Mammary epithelial cell (primary cell): ENCODE results near the gene NDUFS5.
"Not testable (repeated sequence)": the region's sequence is repeated elsewhere in the genome, so short reads cannot be mapped to it uniquely, and the experiment has no call there.

Experiments used
- CTCF ChIP-seq, 2 donors: IDR thresholded peaks in 1 of 2; conservative IDR thresholded peaks in 1 of 2; 2 replicates each; pipeline ENCODE4 v1.5.1; 2011 to 2012; ENCODE audit warnings: inconsistent platforms in 2 of 2, low read length in 2 of 2, mild to moderate bottlenecking in 2 of 2, control low read depth in 1 of 2, low read depth in 1 of 2; ENCODE audit not compliant: insufficient read depth in 1 of 2; ENCODE audit errors: extremely low read depth in 1 of 2
- EZH2 ChIP-seq: IDR thresholded peaks from 2 replicates; pipeline ENCODE4 v1.6.1; 2012; ENCODE audit warnings: low read length, inconsistent platforms, borderline replicate concordance

DNA sequence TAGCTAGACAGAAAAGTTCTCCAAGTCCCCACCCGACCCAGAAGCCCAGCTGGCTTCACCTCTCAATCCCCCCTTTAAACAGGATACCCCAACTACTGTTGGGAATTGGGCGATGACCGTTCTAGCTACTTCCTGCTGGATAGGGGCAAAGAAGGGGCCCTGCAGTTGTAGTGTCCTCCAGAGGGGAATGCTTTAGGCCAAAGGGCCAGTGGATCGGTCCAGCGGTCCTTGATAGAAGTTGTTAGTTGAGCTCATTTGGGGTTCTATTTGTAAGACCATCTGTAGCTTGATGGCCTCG lies 48.0 kb upstream of the NDUFS5 start:
- not testable (repeated sequence) for TF ChIP-seq CTCF (conservative IDR thresholded peaks at IDR 0.05 in 1 of 2, IDR thresholded peaks at IDR 0.05 in 1 of 2; ENCODE audit: extremely low read depth in 1 of 2, insufficient read depth in 1 of 2, low read depth in 1 of 2, low read length in 2 of 2); EZH2
